ENCODE measurements around the gene MACF1. TPM values are rescaled to one million over a fixed set of nuclear protein-coding genes. Genes with fewer than 3 reads are reported as not detected.

The MACF1 gene
- total RNA-seq, 2 donors from 2014 or later: 273 to 278 TPM

DNA sequence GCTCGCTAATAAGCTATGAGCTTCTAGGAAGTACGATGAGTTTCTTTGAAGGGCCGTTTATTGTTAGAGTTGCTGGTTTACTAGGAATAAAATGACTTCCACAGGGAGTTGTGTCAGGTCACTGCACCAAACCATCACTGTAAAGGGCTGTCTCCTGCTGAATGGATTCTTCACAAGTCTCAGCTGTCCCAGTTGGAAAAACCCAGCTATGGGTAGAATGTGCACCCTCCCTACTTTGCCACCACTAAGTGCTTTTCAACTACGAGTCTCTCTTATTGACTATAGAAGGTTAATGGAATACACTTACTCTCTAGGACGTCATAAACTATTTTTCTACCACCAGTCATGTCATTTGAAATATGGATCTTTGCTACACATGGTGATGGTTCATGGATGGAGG is 192.2 kb downstream of the MACF1 start:
- Histone ChIP-seq H3K4me1 (peaks cover 0 to 74% of the 10 kb centered on the region in 2 donors), H3K4me3 (no peak overlapping the region), H3K36me3 (no peaks in the 10 kb centered on the region), H3K27me3 (no peaks in the 10 kb centered on the region), H3K9me3 (no peaks in the 10 kb centered on the region), H3K27ac (peak overlapping the region in 1 of 2 donors; percentile 89)
- DNase-seq (ENCODE audit: low spot score): no peak
- TF ChIP-seq, protein P1, sequence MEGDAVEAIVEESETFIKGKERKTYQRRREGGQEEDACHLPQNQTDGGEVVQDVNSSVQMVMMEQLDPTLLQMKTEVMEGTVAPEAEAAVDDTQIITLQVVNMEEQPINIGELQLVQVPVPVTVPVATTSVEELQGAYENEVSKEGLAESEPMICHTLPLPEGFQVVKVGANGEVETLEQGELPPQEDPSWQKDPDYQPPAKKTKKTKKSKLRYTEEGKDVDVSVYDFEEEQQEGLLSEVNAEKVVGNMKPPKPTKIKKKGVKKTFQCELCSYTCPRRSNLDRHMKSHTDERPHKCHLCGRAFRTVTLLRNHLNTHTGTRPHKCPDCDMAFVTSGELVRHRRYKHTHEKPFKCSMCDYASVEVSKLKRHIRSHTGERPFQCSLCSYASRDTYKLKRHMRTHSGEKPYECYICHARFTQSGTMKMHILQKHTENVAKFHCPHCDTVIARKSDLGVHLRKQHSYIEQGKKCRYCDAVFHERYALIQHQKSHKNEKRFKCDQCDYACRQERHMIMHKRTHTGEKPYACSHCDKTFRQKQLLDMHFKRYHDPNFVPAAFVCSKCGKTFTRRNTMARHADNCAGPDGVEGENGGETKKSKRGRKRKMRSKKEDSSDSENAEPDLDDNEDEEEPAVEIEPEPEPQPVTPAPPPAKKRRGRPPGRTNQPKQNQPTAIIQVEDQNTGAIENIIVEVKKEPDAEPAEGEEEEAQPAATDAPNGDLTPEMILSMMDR (IDR thresholded peaks at IDR 0.05): no peak

DNA sequence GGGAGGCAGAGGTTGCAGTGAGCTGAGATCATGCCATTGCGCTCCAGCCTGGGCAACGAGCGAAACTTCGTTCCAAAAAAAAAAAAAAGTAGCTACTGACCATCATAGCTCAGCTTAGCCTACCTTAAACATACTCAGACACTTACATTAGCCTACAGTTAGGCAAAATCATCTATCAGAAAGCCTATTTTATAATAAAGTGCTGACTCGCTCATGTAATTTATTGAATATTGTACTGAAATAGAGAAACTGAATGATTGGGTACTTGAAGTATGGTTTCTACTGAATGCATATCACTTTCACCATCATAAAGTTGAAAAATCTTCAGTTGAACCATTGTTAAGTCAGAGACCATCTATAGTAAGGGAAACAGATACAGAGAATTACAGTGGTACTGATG is 193.0 kb downstream of the MACF1 start:
- H3K9me3 ChIP-seq: no peaks in the 10 kb centered on the region
- TF ChIP-seq, protein P1 (IDR thresholded peaks at IDR 0.05): no peak
- DNase-seq (ENCODE audit: low spot score): no peak
- H3K4me3 ChIP-seq: no peak overlapping the region
- peak overlapping the region in 1 of 2 donors; percentile 63 for H3K27ac ChIP-seq
- H3K27me3 ChIP-seq: no peaks in the 10 kb centered on the region
- H3K4me1 ChIP-seq: peaks cover 0 to 72% of the 10 kb centered on the region in 2 donors
- no peaks in the 10 kb centered on the region for H3K36me3 ChIP-seq

DNA sequence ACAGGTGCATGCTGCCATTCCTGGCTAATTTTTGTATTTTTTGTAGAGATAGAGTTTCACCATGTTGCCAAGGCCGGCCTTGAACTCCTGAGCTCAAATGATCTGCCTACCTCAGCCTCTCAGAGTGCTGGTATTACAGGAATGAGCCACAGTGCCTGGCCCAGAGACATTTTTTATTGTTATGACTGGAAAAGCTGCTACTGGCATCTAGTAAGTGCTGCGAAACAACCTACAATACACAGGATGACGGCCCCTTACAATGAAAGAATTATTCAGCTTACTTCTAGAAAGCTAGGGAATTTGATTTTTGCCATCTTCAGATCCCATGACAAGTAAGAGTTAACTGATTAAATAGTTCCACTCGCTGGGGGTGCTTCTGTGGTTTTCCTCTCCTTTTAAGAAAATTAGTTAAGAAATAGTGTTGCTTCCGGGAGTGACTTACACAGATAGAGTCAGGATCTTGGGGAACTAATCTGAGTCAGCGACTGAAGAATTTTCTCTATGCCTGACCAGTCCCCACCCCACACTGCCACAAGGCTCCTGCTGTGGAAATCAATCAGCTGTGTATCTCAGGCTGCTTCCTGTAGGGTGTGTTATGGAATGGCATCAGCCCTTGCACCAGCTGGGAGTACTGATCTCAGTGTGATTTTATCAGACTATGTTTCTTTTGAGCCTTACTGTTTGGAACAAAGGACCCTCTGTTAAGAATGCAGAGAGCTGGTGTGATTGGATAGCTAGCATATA is 194.0 kb downstream of the MACF1 start:
- Histone ChIP-seq H3K9me3 (no peaks in the 10 kb centered on the region), H3K4me3 (no peak overlapping the region), H3K36me3 (no peaks in the 10 kb centered on the region), H3K27ac (peak overlapping the region; percentile 63 to 81), H3K27me3 (no peaks in the 10 kb centered on the region), H3K4me1 (peaks cover 0 to 63% of the 10 kb centered on the region in 2 donors)
- DNase-seq (ENCODE audit: low spot score): peak; percentile 88
- TF ChIP-seq, protein P1 (IDR thresholded peaks at IDR 0.05): no peak

DNA sequence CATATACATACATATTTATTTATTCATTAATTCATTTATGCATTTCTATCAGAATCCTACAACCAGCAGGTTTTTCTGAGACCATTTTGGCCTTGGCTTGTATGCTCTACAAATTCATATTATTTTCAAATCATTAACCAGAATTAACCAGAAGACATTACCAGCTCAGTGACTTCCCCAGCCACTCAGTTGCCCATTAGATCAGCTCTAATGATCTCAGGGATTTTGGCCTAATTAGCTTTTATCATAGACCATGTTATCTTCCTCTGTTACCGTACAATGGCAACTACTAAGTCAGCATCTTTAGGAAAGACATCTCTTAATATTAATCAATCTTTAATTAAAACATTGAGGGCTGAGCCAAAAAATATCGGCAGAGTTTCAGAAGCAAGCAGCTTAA is 196.6 kb downstream of the MACF1 start:
- Histone ChIP-seq H3K27ac (no peak overlapping the region), H3K4me1 (peaks cover 0 to 56% of the 10 kb centered on the region in 2 donors), H3K36me3 (no peaks in the 10 kb centered on the region), H3K9me3 (no peaks in the 10 kb centered on the region), H3K4me3 (no peak overlapping the region), H3K27me3 (no peaks in the 10 kb centered on the region)
- TF ChIP-seq, protein P1 (IDR thresholded peaks at IDR 0.05): no peak
- no peak for DNase-seq (ENCODE audit: low spot score)

DNA sequence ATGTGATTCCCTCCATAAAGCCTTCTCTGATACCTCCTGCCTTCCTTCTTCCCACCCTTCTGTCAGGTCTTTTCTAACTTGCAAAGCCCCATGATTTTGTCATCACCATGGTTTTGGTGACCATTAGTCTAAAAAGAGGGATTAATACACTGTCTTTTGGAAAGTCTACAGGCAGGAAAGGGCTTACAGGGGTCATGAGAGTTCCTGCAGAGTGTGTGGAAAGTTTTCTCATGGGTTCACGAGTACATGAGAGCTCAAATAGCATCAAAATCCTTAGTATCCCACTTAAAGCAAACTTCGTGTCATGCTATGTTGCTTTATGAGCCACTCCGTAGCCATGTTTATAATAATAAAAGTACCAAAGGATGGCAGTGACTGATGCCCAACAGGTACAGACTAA is 200.4 kb downstream of the MACF1 start:
- Histone ChIP-seq H3K4me3 (no peak overlapping the region), H3K4me1 (peaks cover 0 to 49% of the 10 kb centered on the region in 2 donors), H3K27ac (peak overlapping the region; percentile 5 to 94), H3K9me3 (no peaks in the 10 kb centered on the region), H3K27me3 (no peaks in the 10 kb centered on the region), H3K36me3 (no peaks in the 10 kb centered on the region)
- TF ChIP-seq, protein P1 (IDR thresholded peaks at IDR 0.05): no peak
- no peak for DNase-seq (ENCODE audit: low spot score)

DNA sequence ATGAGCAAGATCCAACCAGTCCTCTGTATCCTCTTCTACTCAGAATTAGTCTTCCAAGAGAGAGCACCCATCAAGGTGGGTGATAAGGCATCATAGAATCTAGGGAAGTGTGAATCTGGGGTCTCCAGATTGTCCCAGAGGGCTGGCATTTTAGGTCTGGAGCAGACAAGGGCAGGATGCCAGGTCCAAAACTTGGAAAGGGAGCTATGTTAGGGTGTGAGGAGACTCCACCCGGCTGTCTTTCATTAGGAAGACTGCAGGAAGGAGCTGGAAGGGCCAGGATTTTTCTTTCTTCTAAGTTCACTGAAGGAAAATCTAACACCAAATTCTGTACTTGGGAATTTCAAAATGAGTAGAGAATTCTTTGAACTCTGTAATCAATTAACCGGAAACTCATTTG is 200.9 kb downstream of the MACF1 start:
- no peaks in the 10 kb centered on the region for H3K27me3 ChIP-seq
- no peaks in the 10 kb centered on the region for H3K9me3 ChIP-seq
- peaks cover 0 to 54% of the 10 kb centered on the region in 2 donors for H3K4me1 ChIP-seq
- no peaks in the 10 kb centered on the region for H3K36me3 ChIP-seq
- TF ChIP-seq, protein P1 (IDR thresholded peaks at IDR 0.05): no peak
- H3K4me3 ChIP-seq: no peak overlapping the region
- H3K27ac ChIP-seq: peak overlapping the region; percentile 5 to 94
- no peak for DNase-seq (ENCODE audit: low spot score)

Data from right atrium auricular region (tissue), 2 donors.